ENCODE data around the gene ST3GAL6.

Gene ST3GAL6

GRCh38 chr3:98718730-98719129 is 44.4 kb upstream of the ST3GAL6 start:
- no peak for DNase-seq (ENCODE audit: low read depth in 1 of 2, low spot score in 1 of 2)
- no peak overlapping the region for H3K27ac ChIP-seq (replicated peaks)
- TF ChIP-seq GABPA (IDR thresholded peaks at IDR 0.05; ENCODE audit: low read depth) (no peak), POLR2AphosphoS5 (IDR thresholded peaks at IDR 0.05; ENCODE audit: low read depth) (no peak), CTCF (IDR thresholded peaks at IDR 0.05; ENCODE audit: insufficient read depth, low read length) (no peak), SPI1 (IDR thresholded peaks at IDR 0.05; ENCODE audit: borderline replicate concordance, low read depth) (no peak), REST (IDR thresholded peaks at IDR 0.05; ENCODE audit: insufficient replicate concordance, low read depth) (no peak)
- H3K27me3 ChIP-seq (ENCODE audit: insufficient read depth, poor library complexity, severe bottlenecking), result no peaks in the 10 kb centered on the region
- H3K4me3 ChIP-seq (replicated peaks; ENCODE audit: insufficient read depth, low read length), result no peak overlapping the region

- Histone ChIP-seq H3K27ac (replicated peaks) (no peak overlapping the region), H3K27me3 (ENCODE audit: insufficient read depth, poor library complexity, severe bottlenecking) (no peaks in the 10 kb centered on the region), H3K4me3 (replicated peaks; ENCODE audit: insufficient read depth, low read length) (no peak overlapping the region)
- no peak for DNase-seq (ENCODE audit: low read depth in 1 of 2, low spot score in 1 of 2)
- TF ChIP-seq CTCF (IDR thresholded peaks at IDR 0.05; ENCODE audit: insufficient read depth, low read length) (no peak), POLR2AphosphoS5 (IDR thresholded peaks at IDR 0.05; ENCODE audit: low read depth) (no peak), REST (IDR thresholded peaks at IDR 0.05; ENCODE audit: insufficient replicate concordance, low read depth) (no peak), SPI1 (IDR thresholded peaks at IDR 0.05; ENCODE audit: borderline replicate concordance, low read depth) (no peak), GABPA (IDR thresholded peaks at IDR 0.05; ENCODE audit: low read depth) (no peak)
These were observed 41.4 kb upstream of the ST3GAL6 start for GRCh38 chr3:98721776-98722175.

GRCh38 chr3:98722389-98722788 is 40.8 kb upstream of the ST3GAL6 start:
- no peak overlapping the region for H3K27ac ChIP-seq (replicated peaks)
- no peak for DNase-seq (ENCODE audit: low read depth in 1 of 2, low spot score in 1 of 2)
- H3K27me3 ChIP-seq (ENCODE audit: insufficient read depth, poor library complexity, severe bottlenecking), result no peaks in the 10 kb centered on the region
- TF ChIP-seq POLR2AphosphoS5 (IDR thresholded peaks at IDR 0.05; ENCODE audit: low read depth) (no peak), SPI1 (IDR thresholded peaks at IDR 0.05; ENCODE audit: borderline replicate concordance, low read depth) (no peak), REST (IDR thresholded peaks at IDR 0.05; ENCODE audit: insufficient replicate concordance, low read depth) (no peak), CTCF (IDR thresholded peaks at IDR 0.05; ENCODE audit: insufficient read depth, low read length) (no peak), GABPA (IDR thresholded peaks at IDR 0.05; ENCODE audit: low read depth) (no peak)
- H3K4me3 ChIP-seq (replicated peaks; ENCODE audit: insufficient read depth, low read length), result no peak overlapping the region

Data from HL-60 (cell line).